ENCODE results near the gene HABP2.

DNA sequence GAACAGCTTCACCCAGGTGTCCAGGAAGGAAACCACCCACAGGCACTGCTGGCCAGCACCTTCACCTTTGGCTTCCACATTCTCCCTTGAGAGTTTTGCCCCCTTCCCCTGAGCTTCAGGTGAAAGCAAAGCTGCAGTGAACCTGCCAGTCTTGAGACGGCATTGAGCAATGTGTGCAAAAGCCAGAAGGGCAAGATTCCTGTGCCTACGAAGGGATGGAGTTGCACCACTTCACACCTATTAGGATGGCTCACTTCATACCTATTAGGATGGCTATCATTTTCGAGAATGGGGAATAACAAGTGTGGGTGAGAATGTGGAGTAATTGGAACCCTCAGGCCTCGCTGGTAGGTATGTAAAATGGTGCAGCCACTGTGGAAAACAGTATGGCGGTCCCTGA, 7.2 kb downstream of the HABP2 start:
- TF ChIP-seq MAX (IDR thresholded peaks at IDR 0.05; ENCODE audit: low read depth, low read length) = no peak
- TF ChIP-seq CTCF (IDR thresholded peaks at IDR 0.05; ENCODE audit: low read depth, low read length) = no peak
- TF ChIP-seq MYC (IDR thresholded peaks at IDR 0.05; ENCODE audit: low read depth, low read length) = no peak
- no peak for TF ChIP-seq POLR2A (IDR thresholded peaks at IDR 0.05; ENCODE audit: extremely low read depth, insufficient read length)
